RWPE2 (cell line): ENCODE results near the gene HABP4.
"Not testable (repeated sequence)": the region's sequence is repeated elsewhere in the genome, so short reads cannot be mapped to it uniquely, and the experiment has no call there.

Experiments
- ATAC-seq: fragments of 200-7000 bp; cut with Tn5 transposase; 3 replicates; pipeline ENCODE4 v1.9.1; 2021; ENCODE audit warnings: low read depth
- DNase-seq: peaks from one replicate; pipeline ENCODE4 v3.0.0-alpha.2; 2020; ENCODE audit warnings: low spot score
- H3K27ac ChIP-seq: fragments of 450-650 bp; 2 replicates; pipeline ENCODE4 v1.5.1; 2017; ENCODE audit warnings: mild to moderate bottlenecking; ENCODE audit not compliant: poor library complexity, severe bottlenecking
- H3K27me3 ChIP-seq: fragments of 250-450 bp; sonication (Bioruptor Pico); 2 replicates; pipeline ENCODE4 v1.5.1; 2021; ENCODE audit warnings: mild to moderate bottlenecking, moderate library complexity; ENCODE audit not compliant: insufficient read depth, poor library complexity, severe bottlenecking
- H3K36me3 ChIP-seq: fragments of 250-450 bp; sonication (Bioruptor Pico); 2 replicates; pipeline ENCODE4 v1.5.1; 2020; ENCODE audit warnings: low read depth, mild to moderate bottlenecking, moderate library complexity
- H3K4me1 ChIP-seq: fragments of 250-450 bp; sonication (Bioruptor Pico); 2 replicates; pipeline ENCODE4 v1.5.1; 2021; ENCODE audit warnings: mild to moderate bottlenecking, moderate library complexity; ENCODE audit not compliant: insufficient read depth, poor library complexity, severe bottlenecking
- H3K4me3 ChIP-seq: fragments of 250-450 bp; sonication (Bioruptor Pico); 2 replicates; pipeline ENCODE4 v1.5.1; 2021; ENCODE audit warnings: mild to moderate bottlenecking, moderate library complexity; ENCODE audit not compliant: severe bottlenecking
- H3K9me3 ChIP-seq: fragments of 250-450 bp; sonication (Bioruptor Pico); 2 replicates; pipeline ENCODE4 v1.5.1; 2021; ENCODE audit warnings: mild to moderate bottlenecking, moderate library complexity; ENCODE audit not compliant: severe bottlenecking
- CTCF ChIP-seq: fragments of 450-650 bp; IDR thresholded peaks from one replicate; pipeline ENCODE4 v1.5.1; 2017; ENCODE audit warnings: mild to moderate bottlenecking, moderate library complexity; ENCODE audit not compliant: poor library complexity, severe bottlenecking

The HABP4 gene

GRCh38 chr9:96502539-96503373 is 52.8 kb downstream of the HABP4 start:
- Histone ChIP-seq H3K4me1 (no peaks in the 10 kb centered on the region), H3K27ac (no peak overlapping the region), H3K4me3 (no peak overlapping the region), H3K9me3 (no peaks in the 10 kb centered on the region), H3K27me3 (no peaks in the 10 kb centered on the region), H3K36me3 (no peaks in the 10 kb centered on the region)
- TF ChIP-seq CTCF: no peak
- DNase-seq (no peak), ATAC-seq (no peak)

- not testable (repeated sequence) for H3K27ac ChIP-seq, ATAC-seq, H3K36me3 ChIP-seq, H3K27me3 ChIP-seq, DNase-seq, H3K4me3 ChIP-seq, H3K9me3 ChIP-seq, H3K4me1 ChIP-seq
Observed at GRCh38 chr9:96503374-96503748, 53.4 kb downstream of the HABP4 start.

DNA sequence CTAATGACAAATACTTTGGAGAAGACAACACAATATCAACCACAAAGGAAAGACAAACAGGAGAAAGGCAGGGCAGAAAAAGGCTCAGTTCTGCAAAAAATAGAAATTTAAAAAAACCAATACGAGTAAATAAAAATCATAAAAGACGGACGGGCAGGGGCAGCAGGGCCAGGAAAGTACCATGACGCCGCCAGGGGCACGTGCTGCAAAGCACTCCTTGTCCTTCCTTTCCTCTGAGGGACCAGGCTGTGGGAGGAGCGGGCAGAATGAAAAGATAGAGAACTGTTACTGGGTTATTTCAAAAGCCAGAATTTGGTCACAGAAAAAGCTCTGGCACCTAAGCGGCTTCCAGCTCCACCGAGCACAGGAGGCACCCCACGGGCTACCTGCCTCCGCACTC is 53.9 kb downstream of the HABP4 start:
- Histone ChIP-seq H3K4me3 (no peak overlapping the region), H3K9me3 (no peaks in the 10 kb centered on the region), H3K36me3 (no peaks in the 10 kb centered on the region), H3K27me3 (no peaks in the 10 kb centered on the region), H3K4me1 (no peaks in the 10 kb centered on the region), H3K27ac (no peak overlapping the region)
- DNase-seq: no peak
- ATAC-seq: no peak
- no peak for TF ChIP-seq CTCF

DNA sequence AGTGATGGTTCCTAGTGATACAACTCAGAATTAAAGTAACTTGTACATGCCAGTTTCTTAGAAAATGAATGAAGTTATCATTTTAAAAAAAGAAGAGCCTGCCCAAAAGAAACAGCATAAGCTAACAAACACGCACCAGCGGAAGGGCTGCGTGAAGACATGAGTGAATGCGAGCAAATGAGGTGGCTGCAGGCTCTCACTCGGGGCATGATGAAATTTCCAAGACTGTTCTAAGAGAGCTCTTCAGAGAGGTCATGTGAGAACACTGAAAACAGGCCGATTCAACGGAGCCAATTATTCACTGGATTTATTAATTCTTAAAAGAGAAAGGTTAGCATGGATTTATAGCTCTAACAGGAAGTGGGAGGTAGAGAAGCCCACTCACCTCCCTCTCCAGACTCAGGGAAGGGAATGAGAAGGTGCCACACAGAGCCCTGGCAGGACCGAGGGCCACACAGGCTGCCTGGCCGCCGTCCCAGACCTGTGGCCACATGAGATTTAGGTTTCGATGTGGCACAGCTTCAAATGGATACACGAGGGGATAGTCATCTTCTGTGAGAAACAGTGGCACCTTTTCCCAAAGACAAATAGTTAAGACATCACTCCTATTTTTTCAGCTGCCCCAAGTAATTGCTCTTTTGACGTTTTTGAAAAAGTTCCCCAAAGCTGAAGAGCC is 55.5 kb downstream of the HABP4 start:
- Histone ChIP-seq H3K27ac (no peak overlapping the region), H3K9me3 (no peaks in the 10 kb centered on the region)
- no peak for TF ChIP-seq CTCF

DNA sequence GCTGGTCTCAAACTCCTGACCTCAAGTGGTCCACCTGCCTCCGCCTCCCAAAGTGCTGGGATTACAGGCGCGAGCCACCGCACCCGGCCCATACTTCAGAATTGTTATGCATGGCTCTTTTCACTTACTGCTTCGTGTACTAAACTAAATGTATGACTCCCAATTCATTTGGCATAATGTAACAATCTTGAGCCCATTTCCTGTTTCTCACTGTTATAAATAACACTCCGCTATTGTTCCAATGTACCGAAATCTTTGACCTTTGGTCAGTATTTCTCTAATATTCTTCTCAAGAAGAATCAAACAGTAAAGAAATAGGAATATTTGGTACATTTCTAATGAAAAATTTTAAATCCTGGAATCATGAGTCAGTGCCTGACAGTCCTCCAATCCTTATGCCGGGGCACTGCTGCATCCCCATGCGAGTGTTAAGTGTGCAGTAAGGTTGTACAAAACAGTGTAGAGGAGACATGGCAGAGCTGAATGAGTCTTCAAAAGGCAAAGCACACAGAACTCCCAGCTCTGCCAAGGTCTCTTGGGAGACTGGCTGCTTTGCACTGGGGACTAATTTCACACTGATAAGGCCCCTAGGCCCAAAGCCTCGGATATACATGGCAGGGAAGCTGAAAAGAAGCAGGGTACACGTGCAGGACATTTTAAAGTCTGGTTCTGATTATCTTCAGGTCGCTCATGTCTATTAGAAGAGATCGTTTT is 58.4 kb downstream of the HABP4 start:
- no peaks in the 10 kb centered on the region for H3K9me3 ChIP-seq
- DNase-seq: no peak

More for the DNA sequence above, 55.5 kb downstream of the HABP4 start:
- Histone ChIP-seq H3K36me3 (no peaks in the 10 kb centered on the region), H3K27me3 (no peaks in the 10 kb centered on the region), H3K4me3 (no peak overlapping the region), H3K4me1 (no peaks in the 10 kb centered on the region)
- DNase-seq (no peak), ATAC-seq (no peak)

More for the DNA sequence above, 58.4 kb downstream of the HABP4 start:
- H3K27ac ChIP-seq: no peak overlapping the region
- H3K4me3 ChIP-seq: no peak overlapping the region
- no peak for ATAC-seq
- TF ChIP-seq CTCF: no peak
- H3K36me3 ChIP-seq: no peaks in the 10 kb centered on the region
- no peaks in the 10 kb centered on the region for H3K27me3 ChIP-seq
- H3K4me1 ChIP-seq: no peaks in the 10 kb centered on the region
